ENCODE measurements around the gene BLVRB.

DNA sequence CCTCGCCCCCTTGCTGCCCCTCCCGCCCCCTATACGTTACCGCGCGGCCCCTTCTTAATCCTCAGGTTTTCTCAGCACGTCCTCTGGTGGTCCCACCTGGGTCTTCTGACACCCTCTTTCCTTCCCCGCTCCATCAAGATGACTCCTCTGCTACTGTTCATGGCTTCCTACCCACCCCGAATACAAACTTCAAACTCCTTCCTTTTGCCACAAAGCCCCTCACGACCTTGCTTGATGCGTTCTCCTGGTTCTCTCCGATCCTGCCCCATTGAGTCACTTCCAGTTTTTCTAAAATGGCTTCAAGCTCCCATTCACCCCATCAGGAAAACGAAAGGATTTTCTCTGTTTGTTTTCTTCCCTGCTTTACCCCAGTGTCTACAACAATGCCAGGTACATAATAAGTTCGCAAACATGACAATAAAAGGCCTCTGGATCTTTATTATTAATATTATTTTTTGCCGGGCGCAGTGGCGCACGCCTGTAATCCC is 20.7 kb downstream of the BLVRB start:
- TF ChIP-seq, protein P1, sequence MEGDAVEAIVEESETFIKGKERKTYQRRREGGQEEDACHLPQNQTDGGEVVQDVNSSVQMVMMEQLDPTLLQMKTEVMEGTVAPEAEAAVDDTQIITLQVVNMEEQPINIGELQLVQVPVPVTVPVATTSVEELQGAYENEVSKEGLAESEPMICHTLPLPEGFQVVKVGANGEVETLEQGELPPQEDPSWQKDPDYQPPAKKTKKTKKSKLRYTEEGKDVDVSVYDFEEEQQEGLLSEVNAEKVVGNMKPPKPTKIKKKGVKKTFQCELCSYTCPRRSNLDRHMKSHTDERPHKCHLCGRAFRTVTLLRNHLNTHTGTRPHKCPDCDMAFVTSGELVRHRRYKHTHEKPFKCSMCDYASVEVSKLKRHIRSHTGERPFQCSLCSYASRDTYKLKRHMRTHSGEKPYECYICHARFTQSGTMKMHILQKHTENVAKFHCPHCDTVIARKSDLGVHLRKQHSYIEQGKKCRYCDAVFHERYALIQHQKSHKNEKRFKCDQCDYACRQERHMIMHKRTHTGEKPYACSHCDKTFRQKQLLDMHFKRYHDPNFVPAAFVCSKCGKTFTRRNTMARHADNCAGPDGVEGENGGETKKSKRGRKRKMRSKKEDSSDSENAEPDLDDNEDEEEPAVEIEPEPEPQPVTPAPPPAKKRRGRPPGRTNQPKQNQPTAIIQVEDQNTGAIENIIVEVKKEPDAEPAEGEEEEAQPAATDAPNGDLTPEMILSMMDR (IDR thresholded peaks at IDR 0.05): peak in 1 of 4 experiments; percentile 26
- TF ChIP-seq POLR2A (IDR thresholded peaks at IDR 0.05): no peak
- no peak for TF ChIP-seq POLR2AphosphoS5 (IDR thresholded peaks at IDR 0.05)
